Measurements from ENCODE around the gene PPFIBP2. TPM values are rescaled to one million over a fixed set of nuclear protein-coding genes. Genes with fewer than 3 reads are reported as not detected.
A peak's percentile ranks its signal among the peaks of the same experiment; 100 is the strongest.

PPFIBP2 gene
- total and polyA plus RNA-seq, 11 donors: 10.5 to 31.1 (median 20.8) TPM

- Histone ChIP-seq H3K36me3 (peaks cover 0 to 63% (median 20%) of the 10 kb centered on the region in 9 donors), H3K4me3 (no peak overlapping the region), H3K4me1 (peaks cover 0 to 18% (median 10%) of the 10 kb centered on the region in 12 donors), H3K27ac (peak overlapping the region in 1 of 12 donors; percentile 15), H3K27me3 (no peaks in the 10 kb centered on the region), H3K9me3 (no peaks in the 10 kb centered on the region)
- DNase-seq: no peak
- intact Hi-C loops (cut with DNase I): no loop called here
- 88 to 92% (median 90%) methylated on average over 4 of the region's 4 CpGs for WGBS, 4 donors
- ATAC-seq: no peak
- no peak for TF ChIP-seq POLR2A (IDR thresholded peaks at IDR 0.05)
- no peak for TF ChIP-seq CTCF (IDR thresholded peaks at IDR 0.05)
Observed at GRCh38 chr11:7613394-7613720, 99.6 kb downstream of the PPFIBP2 start.

GRCh38 chr11:7614656-7615055 is 100.9 kb downstream of the PPFIBP2 start:
- TF ChIP-seq CTCF (IDR thresholded peaks at IDR 0.05) (no peak), POLR2A (IDR thresholded peaks at IDR 0.05) (no peak)
- no peak for ATAC-seq
- Histone ChIP-seq H3K9me3 (no peaks in the 10 kb centered on the region), H3K27me3 (no peaks in the 10 kb centered on the region), H3K36me3 (peaks cover 0 to 63% (median 20%) of the 10 kb centered on the region in 9 donors), H3K4me3 (no peak overlapping the region), H3K27ac (no peak overlapping the region), H3K4me1 (peaks cover 0 to 18% (median 10%) of the 10 kb centered on the region in 12 donors)
- DNase-seq: no peak
- intact Hi-C loops (cut with DNase I): no loop called here

- intact Hi-C loops (cut with DNase I): no loop called here
- Histone ChIP-seq H3K27ac (no peak overlapping the region), H3K27me3 (no peaks in the 10 kb centered on the region), H3K36me3 (peaks cover 0 to 63% (median 21%) of the 10 kb centered on the region in 9 donors), H3K4me1 (peaks cover 0 to 17% (median 10%) of the 10 kb centered on the region in 12 donors), H3K9me3 (no peaks in the 10 kb centered on the region), H3K4me3 (no peak overlapping the region)
- WGBS, 4 donors: 86 to 95% (median 92%) methylated on average over 7 to 8 of the region's 8 CpGs
- DNase-seq (no peak), ATAC-seq (no peak)
- no peak for TF ChIP-seq POLR2A (IDR thresholded peaks at IDR 0.05)
- no peak for TF ChIP-seq CTCF (IDR thresholded peaks at IDR 0.05)
Observed at GRCh38 chr11:7617032-7617431, 103.2 kb downstream of the PPFIBP2 start.

- no peak for DNase-seq
- no peak for ATAC-seq
- TF ChIP-seq POLR2A (IDR thresholded peaks at IDR 0.05) (no peak), CTCF (IDR thresholded peaks at IDR 0.05) (no peak)
- Histone ChIP-seq H3K36me3 (peaks cover 0 to 69% (median 26%) of the 10 kb centered on the region in 9 donors), H3K27ac (no peak overlapping the region), H3K4me1 (no peaks in the 10 kb centered on the region), H3K9me3 (no peaks in the 10 kb centered on the region), H3K27me3 (no peaks in the 10 kb centered on the region), H3K4me3 (no peak overlapping the region)
- 88 to 95% (median 90%) methylated on average over 3 of the region's 3 CpGs for whole genome bisulfite sequencing, 4 donors
- intact Hi-C loops (cut with DNase I): no loop called here
Observed at GRCh38 chr11:7619322-7619721, 105.5 kb downstream of the PPFIBP2 start.
